Heart right ventricle (tissue), 16 donors: ENCODE results near the gene FUT2. TPM values are rescaled to one million over a fixed set of nuclear protein-coding genes. Genes with fewer than 3 reads are reported as not detected.

Experiments
- ATAC-seq, 8 donors: fragments of 200-7000 bp; cut with Tn5 transposase; one replicate each; pipeline ENCODE4 v1.9.1; 2020; ENCODE audit warnings: mild to moderate bottlenecking in 8 of 8, moderate library complexity in 8 of 8, moderate number of reproducible peaks in 1 of 8
- DNase-seq, 2 donors: peaks; one replicate each; pipeline ENCODE4 v3.0.0-alpha.2; 2020
- H3K27ac ChIP-seq, 10 donors: fragments of 200-600 bp; sonication (generic) in 2 of 10; one replicate each; pipeline versions ENCODE4 v1.5.0 to v1.8.0; 2020 to 2022; ENCODE audit warnings: mild to moderate bottlenecking in 3 of 10
- H3K27me3 ChIP-seq, 7 donors: fragments of 200-600 bp; one replicate each; pipeline ENCODE4 v1.8.0; 2021 to 2022; ENCODE audit warnings: mild to moderate bottlenecking in 2 of 7
- H3K36me3 ChIP-seq, 9 donors: fragments of 200-600 bp; sonication (generic) in 1 of 9; one replicate each; pipeline versions ENCODE4 v1.5.0 to v1.8.0; 2020 to 2022; ENCODE audit warnings: mild to moderate bottlenecking in 2 of 9
- H3K4me1 ChIP-seq, 9 donors: fragments of 200-600 bp; sonication (generic) in 1 of 9; one replicate each; pipeline versions ENCODE4 v1.5.0 to v1.8.0; 2020 to 2022; ENCODE audit warnings: mild to moderate bottlenecking in 4 of 9
- H3K4me3 ChIP-seq, 10 donors: fragments of 200-600 bp; sonication (generic) in 2 of 10; one replicate each; pipeline versions ENCODE4 v1.5.0 to v1.8.0; 2020 to 2022; ENCODE audit warnings: mild to moderate bottlenecking in 7 of 10, moderate library complexity in 2 of 10
- H3K9me3 ChIP-seq, 11 donors: fragments of 200-600 bp in 10 of 11; sonication (generic) in 2 of 11; one replicate each; pipeline versions ENCODE4 v1.5.0 to v1.8.0; 2013 to 2022; ENCODE audit warnings: mild to moderate bottlenecking in 2 of 11, control low read depth in 1 of 11, moderate library complexity in 1 of 11
- CTCF ChIP-seq, 9 donors: fragments of 200-600 bp; sonication (generic) in 2 of 9; IDR thresholded peaks; one replicate each; pipeline versions ENCODE4 v1.5.0 to v1.8.0; 2021 to 2022; ENCODE audit warnings: antibody characterized with exemption in 9 of 9, mild to moderate bottlenecking in 5 of 9, moderate library complexity in 1 of 9
- WGBS, 2 donors: extraction: QIAGEN DNeasy Blood & Tissue Kit; methylation state at CpG; one replicate each; pipeline ENCODE4 v1.1.7; 2013; ENCODE audit warnings: inconsistent platforms in 1 of 2; 5-methylcytosine and 5-hydroxymethylcytosine counted together
- intact Hi-C, 10 donors: fragments of 100-400 bp; cut with DNase I; formaldehyde crosslinking; loops; one replicate each; pipeline versions ENCODE4 v1.11.1 to v1.14.2; 2022
- polyA plus RNA-seq, 2 donors: library from polyadenylated mRNA; stranded (reverse); fragments of 200-250 nt; gene quantifications; one replicate each; pipeline ENCODE4 v1.2.3, GENCODE V29; 2013
- total RNA-seq, 10 donors: library from RNA; stranded (reverse); fragmentation: NEBNext Ultra II Directional in 3 of 10; extraction: Animal tissue kit (Norgen Biotek cat#: 25700) in 3 of 10; gene quantifications; one replicate each; pipeline versions ENCODE4 v1.2.1 to v1.2.4, GENCODE V29; 2021 to 2023
- donor health status: Arrhythmogenic right ventricular cardiomyopathy.
- donor health status: ischemic (EF 13 %, LVEDD 7.1; RV severe dilation, severe dysfunction).
- donor health status: healthy with polysubstance abuse.
- donor health status: DM: no; HTN: yes; CAD: no.
- donor health status: DM: no; HTN: no; CAD: no.
- donor health status: ischemic (EF 25% LVEDD 6.9; RV normal size, moderate dysfunction).
- donor health status: ischemic (EF 25% LVEDD 5.7; RV mildly dilated, moderate dysfunction).
- donor health status: healthy.
- donor health status: DM: yes; HTN: yes; CAD: no.
- donor health status: Ischemic cardiomyopathy.
- donor health status: ischemic (EF 35%, LVEDD 5.7; RV mildly dilated, moderate dysfunction).
- donor health status: nonischemic (EF 11% LVEDD 7.7; RV severe dilation, severe dysfunction).
- donor health status: DM: yes; HTN: yes; CAD: no.
- donor health status: PGD.
- donor health status: ischemic (EF 29% LVEDD 5.4; RV normal size, mild dysfunction).
- donor health status: nonischemic (EF 23%, LVEDD 6.1; RV moderate dilation, normal function).

Gene FUT2
- total and polyA plus RNA-seq, 12 donors: 0.07 TPM; not detected in 11

- Histone ChIP-seq H3K27ac (no peak overlapping the region), H3K36me3 (no peaks in the 10 kb centered on the region), H3K4me1 (peaks cover 0 to 30% (median 16%) of the 10 kb centered on the region in 9 donors), H3K9me3 (peaks cover 0 to 4% (median 0%) of the 10 kb centered on the region in 11 donors), H3K4me3 (no peak overlapping the region), H3K27me3 (no peaks in the 10 kb centered on the region)
- no peak for TF ChIP-seq CTCF (IDR thresholded peaks at IDR 0.05)
- ATAC-seq (no peak), DNase-seq (no peak)
- 53 to 67% methylated on average over 2 of the region's 2 CpGs for WGBS, 2 donors
- intact Hi-C loops: loop anchor here in 8 of 10 donors (5.0 to 10.0 kb wide), 10 partner anchors 87 to 317 kb away; partner anchors contain the start of genes HSD17B14 (in 5 of the 8), FTL (in 2 of the 8), BAX (in 1 of the 8) and RASIP1 (in 1 of the 8)
Observed at GRCh38 chr19:48648134-48648533, 47.6 kb upstream of the FUT2 start.

- TF ChIP-seq CTCF (IDR thresholded peaks at IDR 0.05): no peak
- WGBS, 2 donors: 91 to 93% methylated on average over 12 of the region's 12 CpGs
- no peak for DNase-seq
- Histone ChIP-seq H3K36me3 (no peaks in the 10 kb centered on the region), H3K4me1 (peaks cover 0 to 15% (median 0%) of the 10 kb centered on the region in 9 donors), H3K9me3 (peaks cover 0 to 4% (median 0%) of the 10 kb centered on the region in 11 donors), H3K27ac (no peak overlapping the region), H3K4me3 (no peak overlapping the region), H3K27me3 (no peaks in the 10 kb centered on the region)
- intact Hi-C loops: no loop called here
- ATAC-seq: no peak
Observed at GRCh38 chr19:48650974-48651682, 44.6 kb upstream of the FUT2 start.

- Histone ChIP-seq H3K36me3 (no peaks in the 10 kb centered on the region), H3K9me3 (peaks cover 0 to 4% (median 0%) of the 10 kb centered on the region in 11 donors), H3K27ac (no peak overlapping the region), H3K27me3 (no peaks in the 10 kb centered on the region), H3K4me3 (no peak overlapping the region), H3K4me1 (peaks cover 0 to 12% (median 0%) of the 10 kb centered on the region in 9 donors)
- intact Hi-C loops: no loop called here
- no peak for TF ChIP-seq CTCF (IDR thresholded peaks at IDR 0.05)
- WGBS, 2 donors: 74 to 90% methylated on average over 5 of the region's 5 CpGs
- no peak for ATAC-seq
- no peak for DNase-seq
Observed at GRCh38 chr19:48651683-48652048, 44.1 kb upstream of the FUT2 start.

- intact Hi-C loops: no loop called here
- ATAC-seq (no peak), DNase-seq (no peak)
- Histone ChIP-seq H3K9me3 (peaks cover 0 to 4% (median 0%) of the 10 kb centered on the region in 11 donors), H3K4me1 (peaks cover 0 to 5% (median 0%) of the 10 kb centered on the region in 9 donors), H3K27ac (no peak overlapping the region), H3K36me3 (no peaks in the 10 kb centered on the region), H3K27me3 (no peaks in the 10 kb centered on the region), H3K4me3 (no peak overlapping the region)
- no peak for TF ChIP-seq CTCF (IDR thresholded peaks at IDR 0.05)
- WGBS, 2 donors: 49 to 52% methylated on average over 11 of the region's 11 CpGs
Observed at GRCh38 chr19:48654299-48655059, 41.3 kb upstream of the FUT2 start.
